Activated CD4-positive, alpha-beta T cell treated with anti-CD3 and anti-CD28 coated beads, Interleukin-2, amount 50 U/mL, for 4 hours (primary cell): ENCODE results near the gene SKIC3.

Experiments used
- DNase-seq, 2 experiments: peaks; one replicate each; pipeline ENCODE4 v3.0.0-alpha.2; 2020

Gene SKIC3

GRCh38 chr5:95528565-95528964, 26.2 kb downstream of the SKIC3 start:
- no peak for DNase-seq

GRCh38 chr5:95526871-95527270, 27.9 kb downstream of the SKIC3 start:
- DNase-seq: no peak

DNA sequence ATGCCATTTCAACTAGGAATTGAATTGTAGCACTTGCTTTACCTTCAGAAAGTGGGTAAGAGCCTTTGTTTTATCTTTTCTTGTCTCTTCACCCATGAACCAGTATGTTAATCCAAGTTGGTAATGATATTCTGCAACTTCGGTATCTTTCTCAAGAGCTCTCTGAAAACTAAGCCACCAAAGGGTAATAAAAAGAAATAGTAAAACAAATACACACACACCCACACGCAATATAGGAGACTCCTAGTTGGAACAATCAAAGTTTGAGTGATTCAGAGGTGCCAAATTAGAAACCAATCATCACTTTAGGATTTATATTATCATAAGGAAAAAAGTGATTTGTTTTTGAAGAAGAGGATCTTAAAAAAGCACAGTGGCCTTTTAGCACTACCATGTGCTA, 30.4 kb downstream of the SKIC3 start:
- no peak for DNase-seq

- no peak for DNase-seq
Observed at GRCh38 chr5:95520206-95520605, 34.6 kb downstream of the SKIC3 start.

DNA sequence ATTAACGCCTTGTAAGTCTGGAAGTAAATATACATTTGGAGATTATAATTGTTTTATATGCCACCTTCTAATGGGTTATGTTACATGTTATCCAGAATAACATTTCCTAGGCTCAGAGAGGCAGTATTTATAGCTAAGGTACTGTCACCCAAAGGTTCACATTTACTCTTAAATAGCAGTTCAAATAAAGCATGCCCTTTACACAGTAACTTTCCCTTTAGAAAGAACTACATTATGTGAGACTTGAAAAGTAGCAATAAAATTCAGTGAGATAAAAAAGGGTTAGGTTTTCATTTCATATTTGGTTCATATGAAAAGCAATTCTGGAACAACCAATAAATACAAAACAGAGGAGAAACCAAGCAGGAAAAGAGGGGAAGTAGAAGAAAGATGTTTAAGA, 35.1 kb downstream of the SKIC3 start:
- DNase-seq: no peak

- no peak for DNase-seq
Observed at GRCh38 chr5:95519151-95519550, 35.6 kb downstream of the SKIC3 start.

- no peak for DNase-seq
Observed at GRCh38 chr5:95518417-95518816, 36.4 kb downstream of the SKIC3 start.

GRCh38 chr5:95511606-95512005, 43.2 kb downstream of the SKIC3 start:
- DNase-seq: no peak

DNA sequence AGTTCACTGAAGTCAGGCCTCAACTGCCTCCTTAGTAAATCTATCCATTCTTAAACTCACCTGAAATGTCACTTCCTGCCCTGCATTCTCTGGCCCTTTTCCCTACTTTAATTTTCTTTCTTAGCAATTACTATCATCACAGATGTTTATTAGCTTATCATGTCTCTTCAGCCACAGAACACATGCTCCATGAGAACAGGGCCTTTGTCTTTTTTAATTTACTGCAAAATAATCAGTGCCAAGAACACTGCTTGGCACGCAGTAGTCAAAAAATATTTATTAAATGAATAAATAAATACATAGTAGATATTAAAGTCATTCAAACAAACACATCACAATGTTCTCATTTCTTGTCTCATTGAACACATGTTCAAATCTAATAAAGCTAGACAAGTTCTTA, 46.2 kb downstream of the SKIC3 start:
- no peak for DNase-seq
